DOHH2 (cell line): Measurements from ENCODE around the gene LMTK2.

Source experiments
- CTCF ChIP-seq: fragments of 200-600 bp; sonication (generic); IDR thresholded peaks from one replicate; pipeline ENCODE4 v1.5.1; 2014; ENCODE audit warnings: antibody characterized with exemption, mild to moderate bottlenecking, low read depth, low read length; ENCODE audit not compliant: poor library complexity, severe bottlenecking
- EZH2phosphoT487 ChIP-seq: fragments of 200-600 bp; sonication (generic); IDR thresholded peaks from 2 replicates; pipeline ENCODE4 v1.6.1; 2017; ENCODE audit warnings: borderline replicate concordance, mild to moderate bottlenecking, antibody characterized with exemption, low read length, moderate library complexity, mixed read lengths

GRCh38 chr7:98224701-98225181 is 118.1 kb downstream of the LMTK2 start:
- TF ChIP-seq CTCF (no peak), EZH2phosphoT487 (no peak)
